ENCODE results near the gene DNAJA2. TPM values are rescaled to one million over a fixed set of nuclear protein-coding genes. Genes with fewer than 3 reads are reported as not detected.

DNAJA2 gene
- 63.4 and 73.5 TPM in 2 replicates for total RNA-seq (ENCODE audit: low replicate concordance)
- long read RNA-seq, transcript DNAJA2-201 (9 exons, 3,122 nt): major isoform, 424 of 467 reads
- long read RNA-seq, partial matches to known transcripts: 16 of 467 reads
- long read RNA-seq, other reads (novel, unspliced or antisense): 26 of 467 reads

GRCh38 chr16:46973207-46973995 lies at the start of gene DNAJA2:
Gene DNAJA2, minus strand, starts transcription at chr16:46973674. Its CDS starts 102 bp downstream, at chr16:46973572.
- H3K4me1 Mint-ChIP-seq (ENCODE audit: unreplicated experiment): peaks cover 17% of the 10 kb centered on the region
- DNase-seq (ENCODE audit: extremely low spot score, unreplicated experiment): peak; percentile 94
- no peaks in the 10 kb centered on the region for H3K9me3 Mint-ChIP-seq
- H3K27ac Mint-ChIP-seq: peak within 1 kb of the TSS; percentile 95
- TF ChIP-seq, protein P1, sequence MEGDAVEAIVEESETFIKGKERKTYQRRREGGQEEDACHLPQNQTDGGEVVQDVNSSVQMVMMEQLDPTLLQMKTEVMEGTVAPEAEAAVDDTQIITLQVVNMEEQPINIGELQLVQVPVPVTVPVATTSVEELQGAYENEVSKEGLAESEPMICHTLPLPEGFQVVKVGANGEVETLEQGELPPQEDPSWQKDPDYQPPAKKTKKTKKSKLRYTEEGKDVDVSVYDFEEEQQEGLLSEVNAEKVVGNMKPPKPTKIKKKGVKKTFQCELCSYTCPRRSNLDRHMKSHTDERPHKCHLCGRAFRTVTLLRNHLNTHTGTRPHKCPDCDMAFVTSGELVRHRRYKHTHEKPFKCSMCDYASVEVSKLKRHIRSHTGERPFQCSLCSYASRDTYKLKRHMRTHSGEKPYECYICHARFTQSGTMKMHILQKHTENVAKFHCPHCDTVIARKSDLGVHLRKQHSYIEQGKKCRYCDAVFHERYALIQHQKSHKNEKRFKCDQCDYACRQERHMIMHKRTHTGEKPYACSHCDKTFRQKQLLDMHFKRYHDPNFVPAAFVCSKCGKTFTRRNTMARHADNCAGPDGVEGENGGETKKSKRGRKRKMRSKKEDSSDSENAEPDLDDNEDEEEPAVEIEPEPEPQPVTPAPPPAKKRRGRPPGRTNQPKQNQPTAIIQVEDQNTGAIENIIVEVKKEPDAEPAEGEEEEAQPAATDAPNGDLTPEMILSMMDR (conservative IDR thresholded peaks at IDR 0.05): no peak
- H3K27me3 Mint-ChIP-seq: no peaks in the 10 kb centered on the region
- H3K36me3 Mint-ChIP-seq: peaks cover 13% of the 10 kb centered on the region
- H3K4me3 Mint-ChIP-seq: peak within 1 kb of the TSS; percentile 97

GRCh38 chr16:47019568-47019967 lies 46.1 kb upstream of the DNAJA2 start:
- no peak overlapping the region for H3K27ac Mint-ChIP-seq
- H3K27me3 Mint-ChIP-seq: peaks cover 4% of the 10 kb centered on the region
- no peak for DNase-seq (ENCODE audit: extremely low spot score, unreplicated experiment)
- H3K9me3 Mint-ChIP-seq: no peaks in the 10 kb centered on the region
- no peaks in the 10 kb centered on the region for H3K4me1 Mint-ChIP-seq (ENCODE audit: unreplicated experiment)
- no peaks in the 10 kb centered on the region for H3K36me3 Mint-ChIP-seq
- TF ChIP-seq, protein P1 (conservative IDR thresholded peaks at IDR 0.05): no peak
- H3K4me3 Mint-ChIP-seq: no peak overlapping the region

DNA sequence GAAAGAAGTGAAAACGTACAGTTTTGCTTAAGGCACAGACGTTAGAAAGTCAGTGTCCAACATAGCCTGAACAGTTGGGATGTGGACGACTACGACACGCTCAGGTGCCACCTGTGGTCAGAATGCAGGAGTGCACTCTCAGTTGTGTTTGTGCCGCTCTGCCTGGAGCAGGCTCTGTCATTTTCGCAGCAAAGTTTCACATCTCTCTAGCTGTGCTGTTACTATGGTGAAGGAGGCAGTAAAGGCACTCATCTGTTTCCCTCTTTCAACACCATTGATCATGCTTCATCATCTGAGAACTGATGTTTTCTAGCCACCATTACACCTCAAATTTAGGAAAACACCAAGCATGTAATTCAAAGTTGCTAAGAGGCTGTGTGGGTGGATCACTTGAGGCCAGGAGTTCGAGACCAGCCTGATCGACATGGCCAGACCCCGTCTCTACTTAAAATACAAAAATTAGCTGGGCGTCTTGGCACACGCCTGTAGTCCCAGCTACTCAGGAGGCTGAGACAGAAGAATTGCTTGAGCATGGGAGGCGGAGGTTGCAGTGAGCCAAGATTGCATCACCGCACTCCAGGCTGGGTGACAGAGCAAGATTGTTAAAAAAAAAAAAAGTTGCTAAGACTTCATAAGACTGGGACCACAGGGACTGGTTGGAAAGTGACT lies 44.9 kb upstream of the DNAJA2 start:
- no peaks in the 10 kb centered on the region for H3K4me1 Mint-ChIP-seq (ENCODE audit: unreplicated experiment)
- no peak overlapping the region for H3K4me3 Mint-ChIP-seq
- no peak for DNase-seq (ENCODE audit: extremely low spot score, unreplicated experiment)
- H3K27ac Mint-ChIP-seq: no peak overlapping the region
- H3K36me3 Mint-ChIP-seq: no peaks in the 10 kb centered on the region
- H3K27me3 Mint-ChIP-seq: peaks cover 4% of the 10 kb centered on the region
- TF ChIP-seq, protein P1 (conservative IDR thresholded peaks at IDR 0.05): peak; percentile 67
- no peaks in the 10 kb centered on the region for H3K9me3 Mint-ChIP-seq

DNA sequence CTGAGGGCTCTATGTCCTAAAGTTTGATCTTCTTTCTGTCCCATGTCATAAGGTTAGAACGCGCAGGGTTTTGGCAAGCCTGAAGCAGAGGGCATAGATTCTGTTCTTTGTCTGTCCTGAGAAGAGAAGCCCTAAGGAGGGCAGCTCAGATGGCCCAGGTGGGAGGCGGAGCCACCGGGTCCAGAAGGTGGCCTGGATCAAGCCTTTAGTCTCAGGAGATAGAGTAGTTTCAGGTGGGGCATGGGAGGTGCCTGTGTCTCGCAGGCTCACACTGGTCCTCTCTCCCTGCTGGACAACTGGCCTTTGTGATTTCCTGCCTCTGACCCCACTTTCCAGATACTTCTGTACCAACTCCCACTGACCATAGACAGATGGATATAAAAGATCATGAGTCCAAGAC lies 44.2 kb upstream of the DNAJA2 start:
- no peaks in the 10 kb centered on the region for H3K9me3 Mint-ChIP-seq
- peaks cover 4% of the 10 kb centered on the region for H3K27me3 Mint-ChIP-seq
- H3K27ac Mint-ChIP-seq: no peak overlapping the region
- H3K4me3 Mint-ChIP-seq: no peak overlapping the region
- no peaks in the 10 kb centered on the region for H3K4me1 Mint-ChIP-seq (ENCODE audit: unreplicated experiment)
- no peaks in the 10 kb centered on the region for H3K36me3 Mint-ChIP-seq
- TF ChIP-seq, protein P1 (conservative IDR thresholded peaks at IDR 0.05): no peak
- no peak for DNase-seq (ENCODE audit: extremely low spot score, unreplicated experiment)

DNA sequence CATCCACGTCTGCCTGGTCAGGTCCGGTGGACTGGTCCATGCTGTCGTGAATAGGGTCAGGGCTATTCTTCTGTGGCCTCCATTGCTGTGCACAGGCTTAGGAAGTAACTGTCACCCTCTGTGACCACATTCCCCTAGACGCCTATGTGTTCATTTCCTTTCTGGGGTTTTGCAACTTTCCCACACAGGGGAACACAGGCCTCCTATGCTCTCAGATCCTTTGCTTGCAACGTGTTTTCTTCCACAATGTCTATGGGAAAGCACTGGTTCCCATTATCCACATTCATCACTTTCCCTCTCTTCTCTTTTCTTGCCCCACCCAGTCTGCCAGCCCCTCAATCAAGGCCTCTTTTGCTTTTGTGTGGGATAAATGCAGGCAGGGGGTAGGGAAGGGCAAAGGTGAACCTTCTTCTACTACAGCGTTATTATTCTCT lies 43.2 kb upstream of the DNAJA2 start:
- Mint-ChIP-seq H3K27me3 (peaks cover 4% of the 10 kb centered on the region), H3K9me3 (no peaks in the 10 kb centered on the region), H3K4me1 (ENCODE audit: unreplicated experiment) (no peaks in the 10 kb centered on the region), H3K27ac (no peak overlapping the region), H3K36me3 (no peaks in the 10 kb centered on the region), H3K4me3 (no peak overlapping the region)
- DNase-seq (ENCODE audit: extremely low spot score, unreplicated experiment): no peak
- TF ChIP-seq, protein P1 (conservative IDR thresholded peaks at IDR 0.05): no peak
